HepG2 (cell line): Measurements from ENCODE around the gene HSPB6. TPM values are rescaled to one million over a fixed set of nuclear protein-coding genes. Genes with fewer than 3 reads are reported as not detected.

Source experiments
- AHR ChIP-seq: IDR thresholded peaks from 2 replicates; pipeline ENCODE4 v1.6.1; 2018; ENCODE audit warnings: missing genetic modification reagents, missing compliant biosample characterization
- CCAR2 ChIP-seq: fragments of 200-400 bp; formaldehyde crosslinking; optimal IDR thresholded peaks from 2 replicates; pipeline ENCODE3; 2018; ENCODE audit warnings: low read depth, mild to moderate bottlenecking, low read length, moderate library complexity
- DNMT3B ChIP-seq: conservative IDR thresholded peaks from 2 replicates; pipeline ENCODE4 v1.6.1; 2016; ENCODE audit warnings: missing biosample characterization, control low read depth
- EP300 ChIP-seq, 3 experiments: sonication (generic) in 1 of 3; formaldehyde crosslinking in 1 of 3; IDR thresholded peaks; 2 replicates each; pipeline versions ENCODE4 v1.5.1 to v1.6.1; 2011 to 2020; ENCODE audit warnings: low read depth in 2 of 3, low read length in 2 of 3, borderline replicate concordance in 1 of 3, improper control_type of control experiment in 1 of 3, mild to moderate bottlenecking in 1 of 3, missing genetic modification reagents in 1 of 3, moderate library complexity in 1 of 3
- EZH2 ChIP-seq: conservative IDR thresholded peaks from 2 replicates; pipeline ENCODE4 v1.6.1; 2012; ENCODE audit warnings: mild to moderate bottlenecking, low read depth, low read length, moderate library complexity
- FOXA3 ChIP-seq: IDR thresholded peaks from 2 replicates; pipeline ENCODE4 v1.6.1; 2016; ENCODE audit warnings: missing genetic modification reagents, missing compliant biosample characterization
- FOXO1 ChIP-seq: sonication (generic); formaldehyde crosslinking; IDR thresholded peaks from 2 replicates; pipeline ENCODE4 v1.4.0; 2020; ENCODE audit warnings: missing genetic modification reagents
- GTF2F1 ChIP-seq: fragments of 150-350 bp; IDR thresholded peaks from 2 replicates; pipeline ENCODE4 v1.6.1; 2014; ENCODE audit warnings: low read length
- IRF2 ChIP-seq: IDR thresholded peaks from 2 replicates; pipeline ENCODE4 v1.6.1; 2018; ENCODE audit warnings: missing genetic modification reagents, missing compliant biosample characterization
- NR2F2 ChIP-seq: IDR thresholded peaks from 2 replicates; pipeline ENCODE4 v1.6.1; 2012; ENCODE audit warnings: low read depth, inconsistent platforms, borderline replicate concordance
- NR3C1 ChIP-seq: sonication (generic); formaldehyde crosslinking; IDR thresholded peaks from 2 replicates; pipeline ENCODE4 v1.4.0; 2020; ENCODE audit warnings: missing genetic modification reagents
- RAD51 ChIP-seq: fragments of 450-650 bp; IDR thresholded peaks from 2 replicates; pipeline ENCODE4 v1.6.1; 2016; ENCODE audit warnings: borderline replicate concordance
- SIX1 ChIP-seq: sonication (generic); formaldehyde crosslinking; IDR thresholded peaks from 2 replicates; pipeline ENCODE4 v1.4.0; 2020; ENCODE audit warnings: missing genetic modification reagents, borderline replicate concordance
- TMF1 ChIP-seq: sonication (generic); formaldehyde crosslinking; IDR thresholded peaks from 2 replicates; pipeline ENCODE4 v1.8.1; 2022; ENCODE audit warnings: low read depth, missing genetic modification reagents
- ZNF136 ChIP-seq: sonication (generic); formaldehyde crosslinking; IDR thresholded peaks from 2 replicates; pipeline ENCODE4 v1.8.1; 2022; ENCODE audit warnings: low read depth, mild to moderate bottlenecking, moderate library complexity, missing genetic modification reagents
- ZNF17 ChIP-seq: sonication (generic); formaldehyde crosslinking; IDR thresholded peaks from 2 replicates; pipeline ENCODE4 v1.5.0; 2020; ENCODE audit warnings: mild to moderate bottlenecking, missing genetic modification reagents
- ZNF180 ChIP-seq: sonication (generic); formaldehyde crosslinking; IDR thresholded peaks from 2 replicates; pipeline ENCODE4 v1.4.0; 2020; ENCODE audit warnings: low read depth, missing genetic modification reagents, borderline replicate concordance
- ZNF224 ChIP-seq: sonication (generic); formaldehyde crosslinking; IDR thresholded peaks from 2 replicates; pipeline ENCODE4 v1.5.0; 2020; ENCODE audit warnings: mild to moderate bottlenecking, missing genetic modification reagents
- ZNF253 ChIP-seq: sonication (generic); formaldehyde crosslinking; IDR thresholded peaks from 2 replicates; pipeline ENCODE4 v1.8.0; 2022; ENCODE audit warnings: mild to moderate bottlenecking, missing genetic modification reagents, borderline replicate concordance
- ZNF441 ChIP-seq: sonication (generic); formaldehyde crosslinking; IDR thresholded peaks from 2 replicates; pipeline ENCODE4 v1.7.0; 2021; ENCODE audit warnings: missing genetic modification reagents, borderline replicate concordance
- ZNF501 ChIP-seq: sonication (generic); formaldehyde crosslinking; IDR thresholded peaks from 2 replicates; pipeline ENCODE4 v1.5.1; 2020; ENCODE audit warnings: mild to moderate bottlenecking, moderate library complexity, missing genetic modification reagents
- ZNF768 ChIP-seq: sonication (generic); formaldehyde crosslinking; IDR thresholded peaks from 2 replicates; pipeline ENCODE4 v1.4.0; 2020; ENCODE audit warnings: missing genetic modification reagents
- ZNF782 ChIP-seq: sonication (generic); formaldehyde crosslinking; IDR thresholded peaks from 2 replicates; pipeline ENCODE4 v1.4.0; 2020; ENCODE audit warnings: missing genetic modification reagents, mild to moderate bottlenecking, borderline replicate concordance
- polyA plus RNA-seq, 8 experiments: library from polyadenylated mRNA; depleted of rRNA in 3 of 8; stranded (reverse) in 7 of 8; unstranded in 1 of 8; fragments of >200 nt; fragmentation: Illumina TruSeq in 4 of 8; extraction: Trizol in 4 of 8; gene quantifications; 2 replicates each; pipeline versions ENCODE4 v1.2.1 to v1.2.3, GENCODE V29; 2011 to 2016; ENCODE audit warnings: low read depth in 4 of 8, missing spikeins in 1 of 8, mixed read lengths in 1 of 8; ENCODE audit not compliant: insufficient read depth in 1 of 8
- total RNA-seq, 5 experiments: library from RNA; depleted of rRNA; stranded (reverse); fragments of >200 nt; fragmentation: Illumina TruSeq; extraction: Trizol; gene quantifications; 2 replicates each; pipeline ENCODE4 v1.2.3, GENCODE V29; 2016; ENCODE audit warnings: low read depth in 1 of 5
- TF ChIP-seq, protein P1 (sequence below): sonication (generic); formaldehyde crosslinking; IDR thresholded peaks from 2 replicates; pipeline ENCODE4 v1.4.0; 2020; ENCODE audit warnings: mild to moderate bottlenecking, low read depth, missing genetic modification reagents
- TF ChIP-seq, protein P2 (sequence below): sonication (generic); formaldehyde crosslinking; IDR thresholded peaks from 2 replicates; pipeline ENCODE4 v1.5.0; 2020; ENCODE audit warnings: missing genetic modification reagents, mild to moderate bottlenecking, borderline replicate concordance
- TF ChIP-seq, protein P3 (sequence below): IDR thresholded peaks from 2 replicates; pipeline ENCODE4 v1.6.1; 2016; ENCODE audit warnings: low read depth, control low read depth

The HSPB6 gene
- total and polyA plus RNA-seq, 2 of the 13 experiments (the other 11 are each of a cell fraction or from before 2014, with no cell fraction given) = 0.18 TPM; not detected in 1

GRCh38 chr19:35748106-35749020 is 8.5 kb downstream of the HSPB6 start, which contains the start of gene LIN37 (continued):
- TF ChIP-seq NR3C1 (no peak), DNMT3B (CRISPR knock-in tag) (no peak), ZNF782 (CRISPR knock-in tag) (no peak; the same call in 1 of the 2 replicates), ZNF136 (no peak), EZH2 (no peak), IRF2 (CRISPR knock-in tag) (peak; percentile 96), ZNF17 (CRISPR knock-in tag) (no peak), FOXA3 (CRISPR knock-in tag) (peak; percentile 41), ZNF180 (CRISPR knock-in tag) (0 out of 2 replicates have a peak, but pooled peaks have one; percentile 50), CCAR2 (no peak), EP300 (IDR thresholded peaks at IDR 0.05; ENCODE audit: low read depth in 2 of 2, low read length in 2 of 2) (no peak), EP300 (CRISPR knock-in tag; IDR thresholded peaks at IDR 0.05; ENCODE audit: borderline replicate concordance) (no peak), TMF1 (CRISPR knock-in tag) (no peak), FOXO1 (peak; percentile 57), GTF2F1 (no peak), ZNF501 (CRISPR knock-in tag) (peak; percentile 54), ZNF441 (CRISPR knock-in tag) (no peak), ZNF224 (0 out of 2 replicates have a peak, but pooled peaks have one; percentile 57), NR2F2 (peak; percentile 74; the same call in 1 of the 2 replicates), ZNF768 (CRISPR knock-in tag) (peak; percentile 10; the same call in 1 of the 2 replicates), AHR (CRISPR knock-in tag) (no peak), RAD51 (no peak), ZNF253 (CRISPR knock-in tag) (no peak), SIX1 (CRISPR knock-in tag) (no peak)
- TF ChIP-seq, protein P1, sequence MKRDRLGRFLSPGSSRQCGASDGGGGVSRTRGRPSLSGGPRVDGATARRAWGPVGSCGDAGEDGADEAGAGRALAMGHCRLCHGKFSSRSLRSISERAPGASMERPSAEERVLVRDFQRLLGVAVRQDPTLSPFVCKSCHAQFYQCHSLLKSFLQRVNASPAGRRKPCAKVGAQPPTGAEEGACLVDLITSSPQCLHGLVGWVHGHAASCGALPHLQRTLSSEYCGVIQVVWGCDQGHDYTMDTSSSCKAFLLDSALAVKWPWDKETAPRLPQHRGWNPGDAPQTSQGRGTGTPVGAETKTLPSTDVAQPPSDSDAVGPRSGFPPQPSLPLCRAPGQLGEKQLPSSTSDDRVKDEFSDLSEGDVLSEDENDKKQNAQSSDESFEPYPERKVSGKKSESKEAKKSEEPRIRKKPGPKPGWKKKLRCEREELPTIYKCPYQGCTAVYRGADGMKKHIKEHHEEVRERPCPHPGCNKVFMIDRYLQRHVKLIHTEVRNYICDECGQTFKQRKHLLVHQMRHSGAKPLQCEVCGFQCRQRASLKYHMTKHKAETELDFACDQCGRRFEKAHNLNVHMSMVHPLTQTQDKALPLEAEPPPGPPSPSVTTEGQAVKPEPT = no peak
- TF ChIP-seq, protein P2, sequence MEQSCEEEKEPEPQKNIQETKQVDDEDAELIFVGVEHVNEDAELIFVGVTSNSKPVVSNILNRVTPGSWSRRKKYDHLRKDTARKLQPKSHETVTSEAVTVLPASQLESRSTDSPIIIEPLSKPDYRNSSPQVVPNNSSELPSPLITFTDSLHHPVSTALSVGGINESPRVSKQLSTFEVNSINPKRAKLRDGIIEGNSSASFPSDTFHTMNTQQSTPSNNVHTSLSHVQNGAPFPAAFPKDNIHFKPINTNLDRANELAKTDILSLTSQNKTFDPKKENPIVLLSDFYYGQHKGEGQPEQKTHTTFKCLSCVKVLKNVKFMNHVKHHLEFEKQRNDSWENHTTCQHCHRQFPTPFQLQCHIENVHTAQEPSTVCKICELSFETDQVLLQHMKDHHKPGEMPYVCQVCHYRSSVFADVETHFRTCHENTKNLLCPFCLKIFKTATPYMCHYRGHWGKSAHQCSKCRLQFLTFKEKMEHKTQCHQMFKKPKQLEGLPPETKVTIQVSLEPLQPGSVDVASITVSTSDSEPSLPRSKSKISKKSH (CRISPR knock-in tag) = peak; percentile 50; the same call in 1 of the 2 replicates
- TF ChIP-seq, protein P3, sequence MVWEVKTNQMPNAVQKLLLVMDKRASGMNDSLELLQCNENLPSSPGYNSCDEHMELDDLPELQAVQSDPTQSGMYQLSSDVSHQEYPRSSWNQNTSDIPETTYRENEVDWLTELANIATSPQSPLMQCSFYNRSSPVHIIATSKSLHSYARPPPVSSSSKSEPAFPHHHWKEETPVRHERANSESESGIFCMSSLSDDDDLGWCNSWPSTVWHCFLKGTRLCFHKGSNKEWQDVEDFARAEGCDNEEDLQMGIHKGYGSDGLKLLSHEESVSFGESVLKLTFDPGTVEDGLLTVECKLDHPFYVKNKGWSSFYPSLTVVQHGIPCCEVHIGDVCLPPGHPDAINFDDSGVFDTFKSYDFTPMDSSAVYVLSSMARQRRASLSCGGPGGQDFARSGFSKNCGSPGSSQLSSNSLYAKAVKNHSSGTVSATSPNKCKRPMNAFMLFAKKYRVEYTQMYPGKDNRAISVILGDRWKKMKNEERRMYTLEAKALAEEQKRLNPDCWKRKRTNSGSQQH (CRISPR knock-in tag) = no peak
